Adrenal gland (tissue), 12 donors: ENCODE data around the gene UBE3C. TPM values are rescaled to one million over a fixed set of nuclear protein-coding genes. Genes with fewer than 3 reads are reported as not detected.

Experiments used
- DNase-seq, 7 donors: peaks; one replicate each; pipeline ENCODE4 v3.0.0-alpha.2; 2019 to 2020
- H3K27ac ChIP-seq, 5 donors: fragments of 200-600 bp; sonication (generic) in 4 of 5; 1 replicate in 3 of 5; 2 replicates in 2 of 5; pipeline versions ENCODE4 v1.5.1 to v1.8.0; 2016 to 2020; ENCODE audit warnings: mild to moderate bottlenecking in 1 of 5
- H3K27me3 ChIP-seq: fragments of 200-600 bp; 2 replicates; pipeline ENCODE4 v1.8.0; 2021
- H3K36me3 ChIP-seq, 2 donors: fragments of 200-600 bp; replicated peaks in 1 of 2; 1 replicate in 1 of 2; 2 replicates in 1 of 2; pipeline versions ENCODE4 v1.5.1 to v1.8.0; 2018 to 2022
- H3K4me1 ChIP-seq, 2 donors: fragments of 200-600 bp; replicated peaks in 1 of 2; 1 replicate in 1 of 2; 2 replicates in 1 of 2; pipeline versions ENCODE4 v1.5.1 to v1.8.0; 2018 to 2021
- H3K4me3 ChIP-seq, 4 donors: fragments of 200-600 bp; sonication (generic) in 3 of 4; one replicate each; pipeline ENCODE4 v1.5.1; 2016 to 2018
- H3K9me3 ChIP-seq, 3 donors: fragments of 200-600 bp; sonication (generic) in 1 of 3; replicated peaks in 1 of 3; 1 replicate in 2 of 3; 2 replicates in 1 of 3; pipeline versions ENCODE4 v1.5.1 to v1.8.0; 2016 to 2021
- POLR2A ChIP-seq, 2 donors: fragments of 450-650 bp; IDR thresholded peaks; one replicate each; pipeline ENCODE4 v1.6.1; 2017; ENCODE audit warnings: antibody characterized with exemption in 2 of 2, mild to moderate bottlenecking in 2 of 2, moderate library complexity in 1 of 2
- WGBS, 4 donors: extraction: QIAGEN DNeasy Blood & Tissue Kit in 2 of 4; methylation state at CpG; one replicate each; pipeline versions ENCODE4 v1.1.5 to v1.1.7; 2013 to 2017; 5-methylcytosine and 5-hydroxymethylcytosine counted together
- intact Hi-C, 2 donors: fragments of 100-400 bp; cut with DNase I; formaldehyde crosslinking; loops; one replicate each; pipeline versions ENCODE4 v1.14.1 to v1.15.0; 2022 to 2023
- polyA plus RNA-seq, 3 donors: library from polyadenylated mRNA; stranded (reverse); fragments of 200-250 nt in 2 of 3; fragments of 350-450 nt in 1 of 3; fragmentation: Illumina TruSeq in 1 of 3; extraction: RNeasy Lipid Tissue Mini Kit (QIAGEN cat#74804) in 1 of 3; gene quantifications; one replicate each; pipeline ENCODE4 v1.2.3, GENCODE V29; 2013 to 2014
- small RNA-seq, 2 donors: library from RNA; depleted of rRNA; stranded (forward); fragments of <200 nt; gene quantifications; one replicate each; pipeline ENCODE3, GENCODE V24; 2016
- total RNA-seq, 9 donors: library from RNA; depleted of rRNA in 4 of 9; stranded (reverse); fragments of >200 nt in 4 of 9; fragments of 120-200 nt in 1 of 9; fragmentation: NEBNext Ultra II Directional in 1 of 9; extraction: Animal tissue kit (Norgen Biotek cat#: 25700) in 1 of 9; gene quantifications; one replicate each; pipeline versions ENCODE4 v1.1.0 to v1.2.4, GENCODE V29; 2013 to 2023
- TF ChIP-seq, protein P1 (sequence below), 6 experiments: fragments of 450-650 bp in 4 of 6; fragments of 200-600 bp in 2 of 6; sonication (generic) in 1 of 6; IDR thresholded peaks; 1 replicate in 5 of 6; 2 replicates in 1 of 6; pipeline versions ENCODE4 v1.5.1 to v1.8.0; 2016 to 2021; ENCODE audit warnings: antibody characterized with exemption in 6 of 6, mild to moderate bottlenecking in 2 of 6, moderate library complexity in 1 of 6
- donor health status: healthy with polysubstance abuse.
- donor health status: Bipolar disorder and iron deficiency.
- donor health status: DM: yes; HTN: yes; CAD: no.
- donor health status: DM: no; HTN: no; CAD: no.
- donor health status: DM: no; HTN: no; CAD: no.
- donor health status: DM: yes; HTN: yes; CAD: no.

Gene UBE3C
- total and polyA plus RNA-seq, 12 donors: 11.7 to 58.1 (median 46.2) TPM

DNA sequence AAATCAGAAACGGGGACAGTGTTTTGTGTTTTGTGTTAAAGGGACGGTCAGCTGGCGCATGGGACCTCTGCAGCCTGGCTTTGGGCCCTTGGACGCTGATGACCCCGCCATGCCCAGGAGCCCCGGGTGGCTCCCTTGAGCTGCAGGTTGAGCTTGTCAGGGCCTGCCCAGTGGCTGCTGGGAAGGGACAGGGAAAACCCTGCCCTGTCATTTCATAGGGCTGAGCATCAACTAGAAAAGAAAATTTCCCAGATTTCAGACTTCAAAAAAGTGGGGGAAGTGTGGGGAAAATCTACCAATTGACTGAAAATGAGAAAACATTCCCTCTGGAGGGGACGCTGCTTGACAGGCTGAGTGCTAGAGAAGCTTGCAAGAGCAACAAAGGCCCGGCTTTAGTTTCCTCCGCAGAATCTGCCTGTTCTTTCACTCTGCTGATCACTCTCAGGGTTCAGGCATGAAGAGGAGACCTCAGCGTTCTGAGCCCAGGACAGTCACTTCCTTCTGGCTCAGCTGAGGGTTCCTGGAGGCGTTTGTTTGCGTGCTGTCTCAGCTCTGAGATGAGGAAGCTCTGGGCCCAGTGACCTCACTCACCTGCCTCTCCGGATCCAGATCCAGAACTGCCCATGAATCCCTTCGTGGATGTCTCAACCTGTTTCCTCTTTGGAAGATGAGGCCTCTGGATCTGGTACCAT lies 179.4 kb downstream of the UBE3C start:
- H3K27me3 ChIP-seq: no peaks in the 10 kb centered on the region
- intact Hi-C loops: no loop called here
- no peak overlapping the region for H3K4me3 ChIP-seq
- no peaks in the 10 kb centered on the region for H3K4me1 ChIP-seq
- H3K27ac ChIP-seq: peak overlapping the region in 1 of 5 donors; percentile 34
- H3K9me3 ChIP-seq: no peaks in the 10 kb centered on the region
- no peaks in the 10 kb centered on the region for H3K36me3 ChIP-seq
- DNase-seq: peak in 6 of 7 donors; percentile 22 to 66 (median 42)
- no peak for TF ChIP-seq POLR2A (IDR thresholded peaks at IDR 0.05)
- TF ChIP-seq, protein P1, sequence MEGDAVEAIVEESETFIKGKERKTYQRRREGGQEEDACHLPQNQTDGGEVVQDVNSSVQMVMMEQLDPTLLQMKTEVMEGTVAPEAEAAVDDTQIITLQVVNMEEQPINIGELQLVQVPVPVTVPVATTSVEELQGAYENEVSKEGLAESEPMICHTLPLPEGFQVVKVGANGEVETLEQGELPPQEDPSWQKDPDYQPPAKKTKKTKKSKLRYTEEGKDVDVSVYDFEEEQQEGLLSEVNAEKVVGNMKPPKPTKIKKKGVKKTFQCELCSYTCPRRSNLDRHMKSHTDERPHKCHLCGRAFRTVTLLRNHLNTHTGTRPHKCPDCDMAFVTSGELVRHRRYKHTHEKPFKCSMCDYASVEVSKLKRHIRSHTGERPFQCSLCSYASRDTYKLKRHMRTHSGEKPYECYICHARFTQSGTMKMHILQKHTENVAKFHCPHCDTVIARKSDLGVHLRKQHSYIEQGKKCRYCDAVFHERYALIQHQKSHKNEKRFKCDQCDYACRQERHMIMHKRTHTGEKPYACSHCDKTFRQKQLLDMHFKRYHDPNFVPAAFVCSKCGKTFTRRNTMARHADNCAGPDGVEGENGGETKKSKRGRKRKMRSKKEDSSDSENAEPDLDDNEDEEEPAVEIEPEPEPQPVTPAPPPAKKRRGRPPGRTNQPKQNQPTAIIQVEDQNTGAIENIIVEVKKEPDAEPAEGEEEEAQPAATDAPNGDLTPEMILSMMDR (IDR thresholded peaks at IDR 0.05): no peak
- WGBS, 4 donors: 70 to 80% (median 75%) methylated on average over 11 to 14 of the region's 14 CpGs

Small RNAs within 50 kb of the gene (small RNA-seq; reads per million reads assigned to genes)
- gene AC004975.1: 0 reads per million in 2 donors

Other genes with a start within 250 kb of the UBE3C start
- gene LMBR1, start 245.7 kb upstream of the UBE3C start, total RNA-seq: 100 to 1,000 TPM in 7 of 9 donors, 10 to 100 TPM in 2; 86.7 to 341 (median 147) TPM
- gene LMBR1, start 245.7 kb upstream of the UBE3C start, polyA plus RNA-seq: 10 to 100 TPM; 16.9 to 69.6 (median 21.0) TPM
- gene NOM1, start 189.2 kb upstream of the UBE3C start, total RNA-seq: 10 to 100 TPM in 7 of 9 donors, 1 to 10 TPM in 2; 5.6 to 19.8 (median 16.1) TPM
- 10 to 100 TPM in 2 of 3 donors, 1 to 10 TPM in 1; 7.7 to 13.9 (median 12.0) TPM for gene NOM1, start 189.2 kb upstream of the UBE3C start, polyA plus RNA-seq
- gene MNX1, start 128.3 kb upstream of the UBE3C start, total RNA-seq: under 1 TPM in 2 of 9 donors, not detected in 7; 0.11 TPM
- not detected for gene MNX1, start 128.3 kb upstream of the UBE3C start, polyA plus RNA-seq
- 100 to 1,000 TPM in 2 of 9 donors, 10 to 100 TPM in 7; 38.4 to 167 (median 85.0) TPM for gene DNAJB6, start 198.1 kb downstream of the UBE3C start, total RNA-seq
- gene DNAJB6, start 198.1 kb downstream of the UBE3C start, polyA plus RNA-seq: 100 to 1,000 TPM in 1 of 3 donors, 10 to 100 TPM in 2; 58.9 to 195 (median 75.7) TPM